ENCODE measurements around the gene TAF6L.
"Not testable (repeated sequence)": the region's sequence is repeated elsewhere in the genome, so short reads cannot be mapped to it uniquely, and the experiment has no call there.

The TAF6L gene

GRCh38 chr11:62804310-62805075 is 33.3 kb downstream of the TAF6L start:
- DNase-seq (ENCODE audit: extremely low read depth in 1 of 2, low read depth in 1 of 2), result no peak

GRCh38 chr11:62805076-62805892 is 34.1 kb downstream of the TAF6L start, which contains the start of gene NXF1:
NXF1 (minus strand) TSS chr11:62805440; CDS start chr11:62805356, 84 bp downstream.
- DNase-seq (ENCODE audit: extremely low read depth in 1 of 2, low read depth in 1 of 2), result peak; percentile 87 to 97

- no peak for DNase-seq (ENCODE audit: extremely low read depth in 1 of 2, low read depth in 1 of 2)
Observed at GRCh38 chr11:62805961-62806441, 34.8 kb downstream of the TAF6L start.

- DNase-seq (ENCODE audit: extremely low read depth in 1 of 2, low read depth in 1 of 2), result no peak
Observed at GRCh38 chr11:62806611-62807121, 35.5 kb downstream of the TAF6L start.

- no peak for DNase-seq (ENCODE audit: extremely low read depth in 1 of 2, low read depth in 1 of 2)
Observed at GRCh38 chr11:62810748-62811147, 39.6 kb downstream of the TAF6L start.

GRCh38 chr11:62811659-62812058 is 40.5 kb downstream of the TAF6L start:
- DNase-seq (ENCODE audit: extremely low read depth in 1 of 2, low read depth in 1 of 2), result no peak

GRCh38 chr11:62816557-62816956 is 45.4 kb downstream of the TAF6L start:
- no peak for DNase-seq (ENCODE audit: extremely low read depth in 1 of 2, low read depth in 1 of 2)

- DNase-seq (ENCODE audit: extremely low read depth in 1 of 2, low read depth in 1 of 2), result no peak
Observed at GRCh38 chr11:62817129-62817528, 45.9 kb downstream of the TAF6L start.

- DNase-seq (ENCODE audit: extremely low read depth in 1 of 2, low read depth in 1 of 2), result no peak
Observed at GRCh38 chr11:62823677-62824076, 52.5 kb downstream of the TAF6L start.

- DNase-seq (ENCODE audit: extremely low read depth in 1 of 2, low read depth in 1 of 2), result not testable (repeated sequence)
Observed at GRCh38 chr11:62828130-62828529, 56.9 kb downstream of the TAF6L start.

- no peak for DNase-seq (ENCODE audit: extremely low read depth in 1 of 2, low read depth in 1 of 2)
Observed at GRCh38 chr11:62830904-62831519, 59.8 kb downstream of the TAF6L start.

- peak; percentile 97 to 99 for DNase-seq (ENCODE audit: extremely low read depth in 1 of 2, low read depth in 1 of 2)
Observed at GRCh38 chr11:62831520-62832335, 60.5 kb downstream of the TAF6L start, which contains the start of gene STX5. STX5 (minus strand) TSS chr11:62832051; CDS start chr11:62831243, 808 bp downstream.

GRCh38 chr11:62832336-62833234 is 61.4 kb downstream of the TAF6L start, which contains the start of gene TEX54:
TEX54 (minus strand) TSS chr11:62832841.
- DNase-seq (ENCODE audit: extremely low read depth in 1 of 2, low read depth in 1 of 2), result no peak

- DNase-seq (ENCODE audit: extremely low read depth in 1 of 2, low read depth in 1 of 2), result no peak
Observed at GRCh38 chr11:62835336-62835735, 64.1 kb downstream of the TAF6L start.
